DOHH2 (cell line): ENCODE results near the gene RABGAP1L.

ENCODE experiments used
- H3F3A ChIP-seq: fragments of 200-600 bp; sonication (generic), shearing (Covaris generic); 2 replicates; pipeline ENCODE4 v1.6.0; 2016; ENCODE audit warnings: antibody characterized with exemption, mild to moderate bottlenecking; ENCODE audit not compliant: control insufficient read depth, insufficient read depth
- H3K27ac ChIP-seq: fragments of 200-600 bp; sonication (generic); 2 replicates; pipeline ENCODE4 v1.5.1; 2014; ENCODE audit warnings: low read depth, mild to moderate bottlenecking, low read length, moderate library complexity
- H3K27me3 ChIP-seq: fragments of 200-600 bp; sonication (generic); 2 replicates; pipeline ENCODE4 v1.6.1; 2014; ENCODE audit warnings: mild to moderate bottlenecking, low read length, mixed read lengths; ENCODE audit not compliant: control insufficient read depth
- H3K36me3 ChIP-seq: fragments of 200-600 bp; sonication (generic); 2 replicates; pipeline ENCODE4 v1.6.1; 2014; ENCODE audit warnings: mild to moderate bottlenecking, low read length, moderate library complexity, mixed read lengths; ENCODE audit not compliant: control insufficient read depth
- H3K4me1 ChIP-seq: fragments of 200-600 bp; sonication (generic); 2 replicates; pipeline ENCODE4 v1.6.1; 2014; ENCODE audit warnings: mild to moderate bottlenecking, low read length, mixed read lengths; ENCODE audit not compliant: control insufficient read depth
- H3K4me2 ChIP-seq: fragments of 200-600 bp; sonication (generic); 2 replicates; pipeline ENCODE4 v1.6.0; 2014; ENCODE audit warnings: mild to moderate bottlenecking, low read length, moderate library complexity
- H3K4me3 ChIP-seq: fragments of 200-600 bp; sonication (generic); 2 replicates; pipeline ENCODE4 v1.5.1; 2014; ENCODE audit warnings: mild to moderate bottlenecking, low read length, mixed read lengths
- H3K79me2 ChIP-seq: fragments of 200-600 bp; sonication (generic); 2 replicates; pipeline ENCODE4 v1.6.1; 2014; ENCODE audit warnings: mild to moderate bottlenecking, low read length, mixed read lengths; ENCODE audit not compliant: control insufficient read depth
- H3K9me2 ChIP-seq: fragments of 200-600 bp; sonication (generic); replicated peaks from 2 replicates; pipeline ENCODE4 v1.6.1; 2014; ENCODE audit warnings: mild to moderate bottlenecking, low read length, mixed read lengths; ENCODE audit not compliant: control insufficient read depth
- H3K9me3 ChIP-seq: fragments of 200-600 bp; sonication (generic); 2 replicates; pipeline ENCODE4 v1.6.1; 2014; ENCODE audit warnings: antibody characterized with exemption, low read length, mixed read lengths; ENCODE audit not compliant: control insufficient read depth, insufficient read depth
- H4K20me1 ChIP-seq: fragments of 200-600 bp; sonication (generic); 2 replicates; pipeline ENCODE4 v1.6.0; 2014; ENCODE audit warnings: low read depth, mild to moderate bottlenecking, antibody characterized with exemption, low read length, moderate library complexity; ENCODE audit not compliant: control insufficient read depth, insufficient read depth
- EZH2phosphoT487 ChIP-seq: fragments of 200-600 bp; sonication (generic); IDR thresholded peaks from 2 replicates; pipeline ENCODE4 v1.6.1; 2017; ENCODE audit warnings: borderline replicate concordance, mild to moderate bottlenecking, antibody characterized with exemption, low read length, moderate library complexity, mixed read lengths
- TF ChIP-seq, protein P1 (sequence below): fragments of 200-600 bp; sonication (generic); IDR thresholded peaks from one replicate; pipeline ENCODE4 v1.5.1; 2014; ENCODE audit warnings: antibody characterized with exemption, mild to moderate bottlenecking, low read depth, low read length; ENCODE audit not compliant: poor library complexity, severe bottlenecking

Gene RABGAP1L

DNA sequence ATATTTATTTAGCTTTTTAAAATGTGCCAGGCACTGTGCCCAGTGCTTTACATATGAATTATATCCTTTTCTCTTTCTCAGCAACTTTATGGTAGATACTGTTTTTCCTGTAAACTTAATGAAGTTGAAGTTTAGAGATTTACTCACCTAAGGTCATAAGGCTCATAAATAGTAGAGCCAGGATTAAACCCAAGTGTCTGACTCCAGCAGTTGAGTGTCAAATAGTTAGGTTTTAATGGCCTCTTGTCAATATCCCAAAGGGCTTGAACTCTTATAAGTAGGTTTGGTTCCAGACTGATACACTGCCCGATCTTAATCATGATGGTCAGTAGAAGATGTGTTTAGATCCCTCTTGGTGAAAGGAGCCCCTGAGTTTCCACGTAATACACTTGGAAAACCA is 37.8 kb downstream of the RABGAP1L start:
- Histone ChIP-seq H3K4me1 (no peaks in the 10 kb centered on the region), H3F3A (no peaks in the 10 kb centered on the region), H3K27ac (no peak overlapping the region), H3K27me3 (no peaks in the 10 kb centered on the region), H3K36me3 (no peaks in the 10 kb centered on the region), H3K4me3 (no peak overlapping the region), H3K9me2 (no peaks in the 10 kb centered on the region), H3K4me2 (no peak overlapping the region), H3K79me2 (peaks cover 70% of the 10 kb centered on the region), H4K20me1 (no peaks in the 10 kb centered on the region; the same call in 1 of the 2 replicates), H3K9me3 (no peaks in the 10 kb centered on the region)
- TF ChIP-seq EZH2phosphoT487: no peak
- TF ChIP-seq, protein P1, sequence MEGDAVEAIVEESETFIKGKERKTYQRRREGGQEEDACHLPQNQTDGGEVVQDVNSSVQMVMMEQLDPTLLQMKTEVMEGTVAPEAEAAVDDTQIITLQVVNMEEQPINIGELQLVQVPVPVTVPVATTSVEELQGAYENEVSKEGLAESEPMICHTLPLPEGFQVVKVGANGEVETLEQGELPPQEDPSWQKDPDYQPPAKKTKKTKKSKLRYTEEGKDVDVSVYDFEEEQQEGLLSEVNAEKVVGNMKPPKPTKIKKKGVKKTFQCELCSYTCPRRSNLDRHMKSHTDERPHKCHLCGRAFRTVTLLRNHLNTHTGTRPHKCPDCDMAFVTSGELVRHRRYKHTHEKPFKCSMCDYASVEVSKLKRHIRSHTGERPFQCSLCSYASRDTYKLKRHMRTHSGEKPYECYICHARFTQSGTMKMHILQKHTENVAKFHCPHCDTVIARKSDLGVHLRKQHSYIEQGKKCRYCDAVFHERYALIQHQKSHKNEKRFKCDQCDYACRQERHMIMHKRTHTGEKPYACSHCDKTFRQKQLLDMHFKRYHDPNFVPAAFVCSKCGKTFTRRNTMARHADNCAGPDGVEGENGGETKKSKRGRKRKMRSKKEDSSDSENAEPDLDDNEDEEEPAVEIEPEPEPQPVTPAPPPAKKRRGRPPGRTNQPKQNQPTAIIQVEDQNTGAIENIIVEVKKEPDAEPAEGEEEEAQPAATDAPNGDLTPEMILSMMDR: no peak

DNA sequence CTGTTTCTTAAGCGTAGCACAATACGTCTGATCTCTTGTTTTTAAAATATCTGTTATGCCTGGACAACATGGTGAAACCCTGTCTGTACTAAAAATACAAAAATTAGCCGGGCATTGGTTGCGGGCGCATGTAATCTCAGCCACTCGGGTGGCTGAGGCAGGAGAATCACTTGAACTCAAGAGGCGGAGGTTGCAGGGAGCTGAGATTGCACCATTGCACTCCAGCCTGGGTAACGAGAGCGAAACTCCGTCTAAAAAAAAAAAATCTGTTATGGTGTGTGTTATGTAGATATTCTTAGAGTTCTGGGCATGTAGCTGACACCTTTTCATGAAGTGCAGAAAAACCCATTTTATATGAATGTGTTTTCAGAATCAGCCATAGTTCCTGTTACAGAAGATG is 38.2 kb downstream of the RABGAP1L start:
- H3F3A ChIP-seq: no peaks in the 10 kb centered on the region
- H3K4me2 ChIP-seq: no peak overlapping the region
- TF ChIP-seq, protein P1: no peak
- no peak for TF ChIP-seq EZH2phosphoT487
- H3K27me3 ChIP-seq: no peaks in the 10 kb centered on the region
- H3K9me2 ChIP-seq: no peaks in the 10 kb centered on the region
- H3K36me3 ChIP-seq: no peaks in the 10 kb centered on the region
- no peak overlapping the region for H3K27ac ChIP-seq
- no peaks in the 10 kb centered on the region; the same call in 1 of the 2 replicates for H4K20me1 ChIP-seq
- H3K9me3 ChIP-seq: no peaks in the 10 kb centered on the region
- no peaks in the 10 kb centered on the region for H3K4me1 ChIP-seq
- H3K79me2 ChIP-seq: peaks cover 65% of the 10 kb centered on the region
- H3K4me3 ChIP-seq: no peak overlapping the region

DNA sequence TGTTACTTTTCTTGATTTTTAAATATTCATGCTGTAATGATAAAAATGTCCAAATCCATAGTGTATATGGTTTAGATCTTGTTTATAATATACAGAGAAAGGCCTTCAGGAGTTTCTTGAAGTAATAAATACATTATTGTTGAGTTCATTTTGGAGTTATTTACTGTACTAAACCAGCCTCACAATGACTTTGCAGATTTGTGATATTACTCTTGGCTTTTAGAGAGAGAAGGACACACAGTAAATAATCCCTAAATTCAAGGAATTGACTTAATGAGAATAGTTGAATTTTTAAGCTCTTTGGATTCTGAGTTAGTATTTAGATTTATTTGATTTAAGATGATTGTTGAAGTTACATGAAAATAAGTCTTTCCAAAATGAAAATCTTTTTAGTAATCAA is 38.9 kb downstream of the RABGAP1L start:
- Histone ChIP-seq H3K9me3 (no peaks in the 10 kb centered on the region), H3K9me2 (no peaks in the 10 kb centered on the region), H3K36me3 (no peaks in the 10 kb centered on the region), H3K27ac (no peak overlapping the region), H3K4me3 (no peak overlapping the region), H3K4me1 (no peaks in the 10 kb centered on the region), H3K27me3 (no peaks in the 10 kb centered on the region), H4K20me1 (no peaks in the 10 kb centered on the region; the same call in 1 of the 2 replicates), H3K79me2 (peaks cover 66% of the 10 kb centered on the region), H3F3A (no peaks in the 10 kb centered on the region), H3K4me2 (no peak overlapping the region)
- TF ChIP-seq, protein P1: no peak
- TF ChIP-seq EZH2phosphoT487: no peak
